ENCODE data around the gene PRAF2.

DNA sequence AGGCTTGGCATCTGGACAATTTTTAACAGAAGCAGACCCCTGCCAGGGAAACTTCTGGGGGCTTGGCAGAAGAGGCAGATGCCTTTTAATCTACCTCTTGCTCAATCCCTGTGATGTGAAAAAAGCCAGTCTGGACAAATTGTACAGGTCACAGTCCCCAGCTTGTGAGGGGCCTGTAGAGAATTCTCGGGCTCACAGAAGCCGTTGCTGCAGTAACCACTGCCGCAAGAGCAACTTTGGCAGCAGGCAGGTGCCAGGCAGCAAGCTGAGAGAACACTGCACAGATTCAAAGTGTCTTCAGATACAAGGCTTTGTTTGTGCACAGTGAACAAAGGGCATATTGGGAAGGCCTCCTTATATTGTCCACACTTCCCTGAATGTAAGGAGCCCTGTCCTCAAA lies 38.0 kb upstream of the PRAF2 start:
- TF ChIP-seq SUZ12 (IDR thresholded peaks at IDR 0.05; ENCODE audit: extremely low read depth, insufficient read depth, insufficient read length) (no peak), YY1 (IDR thresholded peaks at IDR 0.05; ENCODE audit: insufficient read depth, insufficient read length) (no peak), ZNF274 (IDR thresholded peaks at IDR 0.05; ENCODE audit: low read depth, low read length) (no peak)
